ENCODE results near the gene SLC9A5.

GRCh38 chr16:67283039-67283825 lies 34.5 kb downstream of the SLC9A5 start:
- TF ChIP-seq POLR2AphosphoS5 (IDR thresholded peaks at IDR 0.05): no peak
- TF ChIP-seq, protein P1, sequence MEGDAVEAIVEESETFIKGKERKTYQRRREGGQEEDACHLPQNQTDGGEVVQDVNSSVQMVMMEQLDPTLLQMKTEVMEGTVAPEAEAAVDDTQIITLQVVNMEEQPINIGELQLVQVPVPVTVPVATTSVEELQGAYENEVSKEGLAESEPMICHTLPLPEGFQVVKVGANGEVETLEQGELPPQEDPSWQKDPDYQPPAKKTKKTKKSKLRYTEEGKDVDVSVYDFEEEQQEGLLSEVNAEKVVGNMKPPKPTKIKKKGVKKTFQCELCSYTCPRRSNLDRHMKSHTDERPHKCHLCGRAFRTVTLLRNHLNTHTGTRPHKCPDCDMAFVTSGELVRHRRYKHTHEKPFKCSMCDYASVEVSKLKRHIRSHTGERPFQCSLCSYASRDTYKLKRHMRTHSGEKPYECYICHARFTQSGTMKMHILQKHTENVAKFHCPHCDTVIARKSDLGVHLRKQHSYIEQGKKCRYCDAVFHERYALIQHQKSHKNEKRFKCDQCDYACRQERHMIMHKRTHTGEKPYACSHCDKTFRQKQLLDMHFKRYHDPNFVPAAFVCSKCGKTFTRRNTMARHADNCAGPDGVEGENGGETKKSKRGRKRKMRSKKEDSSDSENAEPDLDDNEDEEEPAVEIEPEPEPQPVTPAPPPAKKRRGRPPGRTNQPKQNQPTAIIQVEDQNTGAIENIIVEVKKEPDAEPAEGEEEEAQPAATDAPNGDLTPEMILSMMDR (IDR thresholded peaks at IDR 0.05): no peak
- TF ChIP-seq POLR2A (IDR thresholded peaks at IDR 0.05): no peak
